Astrocyte (in vitro differentiated cells and primary cell): ENCODE results near the gene CCDC85A.

Experiments used
- EZH2 ChIP-seq: IDR thresholded peaks from 2 replicates; pipeline ENCODE4 v1.6.1; 2012; ENCODE audit warnings: mild to moderate bottlenecking, low read length, inconsistent platforms; ENCODE audit not compliant: insufficient read depth
- TF ChIP-seq, protein P1 (sequence below): IDR thresholded peaks from 2 replicates; pipeline ENCODE4 v1.5.1; 2011; ENCODE audit warnings: low read depth, mild to moderate bottlenecking, inconsistent platforms, low read length, moderate library complexity; ENCODE audit not compliant: insufficient read depth

DNA sequence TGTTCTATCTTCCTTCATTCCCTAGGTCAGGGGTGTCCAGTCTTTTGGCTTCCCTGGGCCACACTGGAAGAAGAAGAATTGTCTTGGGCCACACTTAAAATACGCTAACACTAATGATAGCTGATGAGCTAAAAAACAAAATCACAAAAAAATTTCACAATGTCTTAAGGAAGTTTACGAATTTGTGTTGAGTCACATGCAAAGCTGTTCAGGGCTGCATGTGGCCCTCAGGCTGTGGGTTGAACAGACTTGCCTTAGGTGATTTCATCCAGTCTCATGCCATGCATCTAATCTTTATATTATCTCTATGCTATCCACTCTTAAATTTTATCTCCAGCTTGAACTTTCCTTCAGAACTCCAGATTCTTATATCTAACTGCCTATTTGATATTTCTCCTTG is 80.1 kb downstream of the CCDC85A start:
- TF ChIP-seq, protein P1, sequence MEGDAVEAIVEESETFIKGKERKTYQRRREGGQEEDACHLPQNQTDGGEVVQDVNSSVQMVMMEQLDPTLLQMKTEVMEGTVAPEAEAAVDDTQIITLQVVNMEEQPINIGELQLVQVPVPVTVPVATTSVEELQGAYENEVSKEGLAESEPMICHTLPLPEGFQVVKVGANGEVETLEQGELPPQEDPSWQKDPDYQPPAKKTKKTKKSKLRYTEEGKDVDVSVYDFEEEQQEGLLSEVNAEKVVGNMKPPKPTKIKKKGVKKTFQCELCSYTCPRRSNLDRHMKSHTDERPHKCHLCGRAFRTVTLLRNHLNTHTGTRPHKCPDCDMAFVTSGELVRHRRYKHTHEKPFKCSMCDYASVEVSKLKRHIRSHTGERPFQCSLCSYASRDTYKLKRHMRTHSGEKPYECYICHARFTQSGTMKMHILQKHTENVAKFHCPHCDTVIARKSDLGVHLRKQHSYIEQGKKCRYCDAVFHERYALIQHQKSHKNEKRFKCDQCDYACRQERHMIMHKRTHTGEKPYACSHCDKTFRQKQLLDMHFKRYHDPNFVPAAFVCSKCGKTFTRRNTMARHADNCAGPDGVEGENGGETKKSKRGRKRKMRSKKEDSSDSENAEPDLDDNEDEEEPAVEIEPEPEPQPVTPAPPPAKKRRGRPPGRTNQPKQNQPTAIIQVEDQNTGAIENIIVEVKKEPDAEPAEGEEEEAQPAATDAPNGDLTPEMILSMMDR: no peak
- no peak for TF ChIP-seq EZH2
